Colonic mucosa (tissue), 4 donors: Measurements from ENCODE around the gene IGFALS. TPM values are rescaled to one million over a fixed set of nuclear protein-coding genes. Genes with fewer than 3 reads are reported as not detected.

Source experiments
- DNase-seq: peaks from one replicate; pipeline ENCODE4 v3.0.0-alpha.2; 2020
- H3K27ac ChIP-seq: fragments of 200-600 bp; one replicate; pipeline ENCODE4 v1.8.0; 2021
- H3K27me3 ChIP-seq: fragments of 200-600 bp; one replicate; pipeline ENCODE4 v1.8.0; 2021
- H3K36me3 ChIP-seq: fragments of 200-600 bp; one replicate; pipeline ENCODE4 v1.8.0; 2021
- H3K4me1 ChIP-seq: fragments of 200-600 bp; one replicate; pipeline ENCODE4 v1.8.0; 2021; ENCODE audit warnings: mild to moderate bottlenecking
- H3K4me3 ChIP-seq: fragments of 200-600 bp; one replicate; pipeline ENCODE4 v1.8.0; 2021
- H3K9ac ChIP-seq, 2 donors: one replicate each; pipeline ENCODE4 v1.7.0; 2013; ENCODE audit warnings: control low read depth in 2 of 2, low read depth in 2 of 2, low read length in 2 of 2
- H3K9me3 ChIP-seq: fragments of 200-600 bp; one replicate; pipeline ENCODE4 v1.8.0; 2021
- intact Hi-C: fragments of 100-400 bp; cut with DNase I; formaldehyde crosslinking; loops from one replicate; pipeline ENCODE4 v1.14.1; 2022
- total RNA-seq, 2 donors: library from RNA; stranded (reverse); fragmentation: NEBNext Ultra II Directional in 1 of 2; extraction: Animal tissue kit (Norgen Biotek cat#: 25700) in 1 of 2; gene quantifications; one replicate each; pipeline ENCODE4 v1.2.1, GENCODE V29; 2021
- TF ChIP-seq, protein P1 (sequence below): fragments of 200-600 bp; IDR thresholded peaks from one replicate; pipeline ENCODE4 v1.8.0; 2022; ENCODE audit warnings: antibody characterized with exemption, mild to moderate bottlenecking
- donor health status: healthy.
- donor health status: DM: no; HTN: no; CAD: no.
- donor health status: DM: no; HTN: no; CAD: no.

Gene IGFALS
- total RNA-seq, 2 donors from 2014 or later = 5.7 to 7.0 TPM

DNA sequence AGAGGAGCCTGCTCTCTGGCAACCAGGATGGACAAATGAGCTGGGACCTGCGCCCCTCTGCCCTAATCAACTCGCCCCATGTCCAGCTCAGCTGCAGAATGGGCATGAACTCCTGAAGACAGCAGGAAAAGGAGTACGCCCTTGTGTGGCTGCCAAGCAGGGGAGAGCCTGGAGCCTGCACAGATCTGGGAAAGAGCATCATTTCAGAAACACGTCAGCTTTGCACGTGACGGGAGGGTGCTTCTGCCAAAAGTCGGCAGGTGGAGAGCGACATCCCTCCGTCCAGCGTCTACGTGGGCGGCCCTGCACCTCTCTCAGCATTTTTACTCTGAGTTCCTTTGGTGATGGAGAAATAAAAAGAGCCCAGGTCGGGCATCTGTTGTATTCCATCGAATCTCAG, 40.7 kb downstream of the IGFALS start:
- no peaks in the 10 kb centered on the region for H3K36me3 ChIP-seq
- intact Hi-C loops = no loop called here
- H3K9ac ChIP-seq = no peak overlapping the region
- H3K4me3 ChIP-seq = no peak overlapping the region
- no peaks in the 10 kb centered on the region for H3K27me3 ChIP-seq
- H3K4me1 ChIP-seq = no peaks in the 10 kb centered on the region
- no peak overlapping the region for H3K27ac ChIP-seq
- no peaks in the 10 kb centered on the region for H3K9me3 ChIP-seq
- TF ChIP-seq, protein P1, sequence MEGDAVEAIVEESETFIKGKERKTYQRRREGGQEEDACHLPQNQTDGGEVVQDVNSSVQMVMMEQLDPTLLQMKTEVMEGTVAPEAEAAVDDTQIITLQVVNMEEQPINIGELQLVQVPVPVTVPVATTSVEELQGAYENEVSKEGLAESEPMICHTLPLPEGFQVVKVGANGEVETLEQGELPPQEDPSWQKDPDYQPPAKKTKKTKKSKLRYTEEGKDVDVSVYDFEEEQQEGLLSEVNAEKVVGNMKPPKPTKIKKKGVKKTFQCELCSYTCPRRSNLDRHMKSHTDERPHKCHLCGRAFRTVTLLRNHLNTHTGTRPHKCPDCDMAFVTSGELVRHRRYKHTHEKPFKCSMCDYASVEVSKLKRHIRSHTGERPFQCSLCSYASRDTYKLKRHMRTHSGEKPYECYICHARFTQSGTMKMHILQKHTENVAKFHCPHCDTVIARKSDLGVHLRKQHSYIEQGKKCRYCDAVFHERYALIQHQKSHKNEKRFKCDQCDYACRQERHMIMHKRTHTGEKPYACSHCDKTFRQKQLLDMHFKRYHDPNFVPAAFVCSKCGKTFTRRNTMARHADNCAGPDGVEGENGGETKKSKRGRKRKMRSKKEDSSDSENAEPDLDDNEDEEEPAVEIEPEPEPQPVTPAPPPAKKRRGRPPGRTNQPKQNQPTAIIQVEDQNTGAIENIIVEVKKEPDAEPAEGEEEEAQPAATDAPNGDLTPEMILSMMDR = no peak
- DNase-seq = no peak

DNA sequence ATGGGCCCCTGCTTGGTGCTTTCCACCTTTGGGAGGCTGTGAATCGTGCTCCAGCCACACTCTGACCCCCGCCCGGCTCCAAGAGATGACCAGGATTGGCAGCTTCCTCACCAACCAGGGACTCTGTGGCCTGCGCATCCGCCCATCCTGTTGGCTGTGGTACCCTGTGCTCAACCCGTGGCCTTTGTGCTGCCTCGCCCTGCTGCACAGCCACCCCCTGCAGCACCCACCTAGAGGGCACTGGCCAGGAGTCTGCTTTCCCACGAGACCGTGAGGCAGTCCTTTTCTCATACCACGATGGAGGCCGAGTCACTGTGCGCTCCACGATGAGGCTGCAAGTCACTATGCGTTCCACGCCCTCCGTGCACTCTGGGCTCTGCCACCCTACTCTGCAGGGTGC, 41.6 kb downstream of the IGFALS start:
- Histone ChIP-seq H3K4me3 (no peak overlapping the region), H3K9ac (no peak overlapping the region), H3K27me3 (no peaks in the 10 kb centered on the region), H3K4me1 (no peaks in the 10 kb centered on the region), H3K36me3 (no peaks in the 10 kb centered on the region), H3K9me3 (no peaks in the 10 kb centered on the region), H3K27ac (no peak overlapping the region)
- intact Hi-C loops = no loop called here
- no peak for DNase-seq
- TF ChIP-seq, protein P1 = no peak

GRCh38 chr16:1749152-1750117, 44.1 kb downstream of the IGFALS start:
- Histone ChIP-seq H3K4me1 (no peaks in the 10 kb centered on the region), H3K36me3 (no peaks in the 10 kb centered on the region), H3K9ac (no peak overlapping the region), H3K4me3 (no peak overlapping the region), H3K9me3 (no peaks in the 10 kb centered on the region), H3K27me3 (no peaks in the 10 kb centered on the region), H3K27ac (no peak overlapping the region)
- TF ChIP-seq, protein P1 = no peak
- DNase-seq = no peak
- intact Hi-C loops = no loop called here

DNA sequence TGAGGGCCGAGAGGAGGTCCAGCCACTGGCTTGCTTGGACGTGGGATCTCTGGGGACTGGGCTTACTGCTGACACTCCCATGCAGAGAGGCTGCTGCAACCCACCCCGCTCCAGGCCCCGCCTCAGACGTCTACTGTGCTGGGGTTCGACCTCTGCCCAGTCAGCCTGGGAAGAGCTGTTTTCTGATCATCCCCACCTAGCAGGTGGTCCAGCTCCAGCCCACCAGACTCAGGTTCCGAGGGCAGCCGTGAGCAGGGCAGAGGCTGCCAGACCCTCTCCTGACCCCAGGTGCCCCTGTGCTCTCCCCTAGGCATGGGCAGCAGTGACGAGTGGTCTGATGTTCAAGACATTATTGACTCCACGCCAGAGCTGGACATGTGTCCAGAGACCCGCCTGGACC, 45.6 kb downstream of the IGFALS start:
- no peak overlapping the region for H3K9ac ChIP-seq
- TF ChIP-seq, protein P1 = no peak
- no peaks in the 10 kb centered on the region for H3K27me3 ChIP-seq
- H3K4me3 ChIP-seq = no peak overlapping the region
- H3K36me3 ChIP-seq = no peaks in the 10 kb centered on the region
- no peaks in the 10 kb centered on the region for H3K9me3 ChIP-seq
- no peak overlapping the region for H3K27ac ChIP-seq
- no peaks in the 10 kb centered on the region for H3K4me1 ChIP-seq
- no peak for DNase-seq
- intact Hi-C loops = no loop called here

- Histone ChIP-seq H3K27ac (no peak overlapping the region), H3K9ac (no peak overlapping the region), H3K36me3 (no peaks in the 10 kb centered on the region), H3K27me3 (no peaks in the 10 kb centered on the region), H3K4me3 (no peak overlapping the region), H3K4me1 (no peaks in the 10 kb centered on the region), H3K9me3 (no peaks in the 10 kb centered on the region)
- DNase-seq = no peak
- intact Hi-C loops = no loop called here
- TF ChIP-seq, protein P1 = no peak
These were observed 46.8 kb downstream of the IGFALS start for GRCh38 chr16:1746693-1747195.
